GM19035 (cell line): ENCODE data around the gene MLXIPL.
"Not testable (repeated sequence)": the region's sequence is repeated elsewhere in the genome, so short reads cannot be mapped to it uniquely, and the experiment has no call there.

ENCODE experiments used
- ATAC-seq: cut with Tn5 transposase; IDR thresholded peaks from one replicate; pipeline ENCODE4 v1.9.1; 2021; ENCODE audit not compliant: unreplicated experiment

The MLXIPL gene

GRCh38 chr7:73646785-73647724 is 22.7 kb upstream of the MLXIPL start:
- ATAC-seq = no peak

DNA sequence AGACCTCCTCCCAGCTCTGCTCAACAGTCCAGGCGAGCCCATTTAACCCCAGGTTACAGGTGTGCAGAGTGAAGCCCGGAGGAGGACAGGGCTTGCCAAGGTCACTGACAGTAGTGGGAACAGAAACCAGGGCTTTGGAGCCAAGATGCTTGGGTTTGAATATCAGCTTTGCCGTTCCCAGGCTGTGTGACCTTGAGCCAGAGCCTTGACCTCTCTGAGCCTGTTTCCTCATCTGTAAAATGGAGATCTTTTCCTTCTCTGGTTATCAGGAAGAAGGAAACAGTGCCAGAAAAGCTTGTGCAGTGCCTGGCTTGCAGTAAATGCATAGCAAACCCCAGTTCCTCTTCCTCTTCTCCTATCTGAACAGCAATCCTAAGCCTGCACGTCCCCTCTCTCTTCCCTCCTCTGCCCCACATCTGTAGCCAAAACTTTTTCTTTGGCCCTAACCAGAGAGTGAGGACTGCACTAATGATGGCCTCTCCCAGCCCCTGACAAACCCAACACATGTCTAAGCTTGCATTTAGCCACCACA is 21.4 kb upstream of the MLXIPL start:
- no peak for ATAC-seq

GRCh38 chr7:73644688-73645286 is 20.5 kb upstream of the MLXIPL start:
- no peak for ATAC-seq

GRCh38 chr7:73642834-73643233 is 18.5 kb upstream of the MLXIPL start:
- no peak for ATAC-seq

GRCh38 chr7:73638911-73639310 is 14.6 kb upstream of the MLXIPL start:
- no peak for ATAC-seq

DNA sequence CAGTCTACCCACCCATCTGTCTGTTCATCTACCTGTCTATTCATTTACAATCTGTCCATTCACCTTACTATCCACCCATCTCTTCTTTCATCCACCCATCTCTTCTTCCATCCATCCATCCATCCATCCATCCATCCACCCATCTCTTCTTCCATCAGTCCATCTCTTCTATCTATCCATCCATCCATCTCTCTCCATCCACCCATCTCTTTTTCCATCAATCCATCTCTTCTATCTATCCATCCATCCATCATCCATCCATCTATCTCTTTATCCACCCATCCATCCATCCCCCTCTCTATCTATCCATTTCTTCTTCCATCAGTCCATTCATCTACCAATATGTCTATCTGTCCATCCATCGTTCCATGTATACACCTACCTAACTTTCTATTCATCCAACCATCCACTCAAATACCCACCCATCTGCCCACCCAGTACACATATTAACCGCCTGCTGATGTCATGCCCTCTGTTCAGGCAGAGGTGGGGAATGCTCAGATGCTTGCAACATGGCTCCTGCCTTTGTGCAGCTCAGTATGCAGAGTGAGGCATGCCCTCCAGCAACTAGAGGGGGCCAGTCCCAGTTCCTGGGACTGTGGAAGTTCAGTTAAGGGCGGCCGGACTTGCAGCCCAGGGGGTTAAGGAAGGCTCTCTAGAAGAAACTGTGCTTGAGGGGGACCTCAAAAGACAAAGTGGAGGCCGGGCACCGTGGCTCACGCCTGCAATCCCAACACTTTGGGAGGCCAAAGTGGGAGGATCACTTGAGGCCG is 11.3 kb upstream of the MLXIPL start:
- ATAC-seq = no peak

GRCh38 chr7:73633844-73634243 is 9.5 kb upstream of the MLXIPL start:
- ATAC-seq = no peak

GRCh38 chr7:73633323-73633722 is 9.0 kb upstream of the MLXIPL start:
- no peak for ATAC-seq

DNA sequence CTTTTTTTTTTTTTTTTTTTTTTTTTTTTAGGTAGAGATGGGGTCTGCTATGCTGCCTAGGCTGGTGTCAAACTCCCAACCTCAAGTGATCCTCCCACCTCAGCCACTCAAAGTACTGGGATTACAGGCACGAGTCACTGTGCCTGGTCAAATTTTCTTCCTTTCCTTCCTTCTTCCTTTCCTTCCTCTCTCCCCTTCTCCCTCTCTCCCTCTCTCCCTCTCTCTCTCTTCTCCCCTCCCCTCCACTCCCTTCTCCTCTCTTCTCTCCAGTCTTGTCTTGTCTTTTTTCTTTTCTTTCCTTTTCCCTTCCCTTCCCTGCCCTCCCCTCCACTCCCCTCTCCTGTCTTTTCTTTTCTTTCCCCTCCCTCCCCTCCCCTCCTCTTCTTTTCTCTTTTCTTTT is 7.2 kb upstream of the MLXIPL start:
- ATAC-seq = no peak

DNA sequence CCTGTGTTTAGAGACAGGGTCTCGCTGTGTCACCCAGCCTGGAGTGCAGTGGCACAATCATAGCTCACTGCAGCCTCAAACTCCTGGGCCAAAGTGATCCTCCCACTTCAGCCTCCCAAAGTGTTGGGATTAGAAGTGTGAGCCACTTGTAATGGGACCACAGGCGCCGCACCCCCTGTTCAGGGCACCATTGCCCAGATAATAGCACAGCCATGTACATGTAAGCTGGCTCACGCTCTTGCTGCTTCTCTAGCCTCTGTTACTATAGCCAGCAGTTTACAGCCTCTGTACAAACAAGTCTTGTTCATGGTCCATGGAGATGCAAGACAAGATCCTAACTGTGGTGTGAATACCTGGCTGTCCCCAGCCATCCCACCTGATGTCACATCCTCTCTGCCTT is 4.2 kb upstream of the MLXIPL start:
- ATAC-seq = no peak

DNA sequence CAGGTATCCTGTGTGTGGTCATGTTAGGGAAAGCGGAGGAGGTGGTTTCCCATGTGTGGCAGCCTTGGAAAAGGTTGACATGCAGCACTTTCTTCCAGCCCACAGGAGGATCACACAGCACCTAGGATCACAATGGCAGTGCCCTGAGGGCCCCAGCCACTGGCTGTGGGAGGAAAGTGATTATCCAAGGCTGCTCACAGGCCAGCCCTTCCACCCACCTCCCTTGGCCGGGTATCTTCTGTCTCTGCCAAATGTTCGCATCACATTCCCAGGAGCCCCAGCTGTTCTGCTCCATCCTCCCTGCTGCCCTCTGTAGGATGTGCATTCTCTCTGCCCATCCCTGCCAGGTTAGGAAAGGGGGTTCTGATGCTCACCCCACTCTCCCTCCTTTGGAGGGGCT is 2.5 kb upstream of the MLXIPL start:
- no peak for ATAC-seq

GRCh38 chr7:73625276-73625675 is 954 bp upstream of the MLXIPL start:
- ATAC-seq = no peak

DNA sequence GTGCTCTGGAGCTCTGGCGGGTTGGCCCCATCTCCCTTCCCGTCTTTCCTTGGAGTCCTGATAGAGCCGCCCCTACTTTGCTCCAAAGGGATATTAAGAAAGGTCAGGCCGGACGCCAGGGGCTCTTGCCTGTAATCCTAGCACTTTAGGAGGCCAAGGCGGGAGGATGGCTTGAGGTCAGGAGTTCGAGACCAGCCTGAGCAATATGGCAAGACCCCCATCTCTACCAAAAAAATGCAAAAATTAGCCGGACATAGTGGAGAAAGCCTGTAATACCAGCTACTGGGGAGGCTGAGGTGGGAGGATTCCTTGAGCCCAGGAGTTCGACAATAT is 313 bp upstream of the MLXIPL start:
- ATAC-seq = no peak

- no peak for ATAC-seq
These were observed 1.2 kb downstream of the MLXIPL start for GRCh38 chr7:73622909-73623797.

GRCh38 chr7:73622527-73622908 is 1.8 kb downstream of the MLXIPL start:
- ATAC-seq = no peak

DNA sequence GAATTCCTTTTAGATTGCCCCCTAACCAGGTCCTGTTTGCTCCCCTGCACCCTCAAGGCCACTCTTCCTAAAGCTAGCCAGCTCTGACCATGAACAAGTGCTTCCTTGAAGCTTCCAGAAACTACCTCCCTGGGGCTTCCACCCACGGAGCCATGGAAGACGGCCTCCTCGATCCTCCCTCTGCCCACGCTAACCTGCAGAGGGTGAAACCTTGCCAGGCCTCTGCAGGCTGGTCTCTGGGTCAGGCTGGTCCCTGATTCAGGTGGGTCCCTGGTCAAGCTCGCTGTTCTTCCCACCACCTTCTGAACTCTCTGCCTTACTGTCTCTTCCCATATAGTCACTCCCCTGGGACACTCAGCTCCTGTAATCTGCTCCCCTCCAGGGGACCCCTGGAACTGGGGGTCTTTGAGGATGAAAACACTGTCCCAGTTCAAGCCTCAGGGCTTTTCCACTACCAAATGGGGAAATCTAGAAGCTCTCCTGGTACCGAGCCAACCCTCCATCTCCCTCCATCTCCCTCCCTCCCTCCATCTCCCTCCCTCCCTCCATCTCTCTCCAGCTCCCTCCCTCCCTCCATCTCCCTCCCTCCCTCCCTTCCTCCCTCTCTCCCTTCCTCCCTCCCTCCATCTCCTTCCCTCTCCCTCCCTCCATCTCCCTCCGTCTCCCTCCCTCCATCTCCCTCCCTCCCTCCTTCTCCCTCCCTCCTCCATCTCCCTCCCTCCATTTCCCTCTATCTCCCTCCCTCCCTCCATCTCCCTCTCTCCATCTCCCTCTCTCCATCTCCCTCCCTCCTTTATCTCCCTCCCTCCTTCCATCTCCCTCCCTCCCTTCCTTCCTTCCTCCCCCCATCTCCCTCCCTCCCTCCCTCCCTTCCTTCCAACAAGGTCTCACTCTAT is 2.9 kb downstream of the MLXIPL start:
- ATAC-seq = no peak

DNA sequence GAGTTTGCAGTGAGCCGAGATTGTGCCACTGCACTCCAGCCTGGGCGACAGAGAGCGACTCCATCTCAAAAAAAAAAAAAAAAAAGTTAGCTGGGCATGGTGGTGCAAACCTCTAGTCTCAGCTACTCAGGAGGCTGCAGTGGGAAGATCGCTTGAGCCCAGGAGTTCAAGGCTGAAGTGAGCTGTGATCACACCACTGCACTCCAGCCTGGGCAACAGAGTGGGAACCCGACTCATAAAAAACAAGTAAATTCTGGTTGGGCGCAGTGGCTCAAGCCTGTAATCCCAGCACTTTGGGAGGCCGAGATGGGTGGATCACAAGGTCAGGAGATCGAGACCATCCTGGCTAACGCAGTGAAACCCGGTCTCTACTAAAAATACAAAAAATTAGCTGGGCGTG is 4.9 kb downstream of the MLXIPL start:
- ATAC-seq = not testable (repeated sequence)

GRCh38 chr7:73618538-73618937 is 5.8 kb downstream of the MLXIPL start:
- ATAC-seq = no peak

DNA sequence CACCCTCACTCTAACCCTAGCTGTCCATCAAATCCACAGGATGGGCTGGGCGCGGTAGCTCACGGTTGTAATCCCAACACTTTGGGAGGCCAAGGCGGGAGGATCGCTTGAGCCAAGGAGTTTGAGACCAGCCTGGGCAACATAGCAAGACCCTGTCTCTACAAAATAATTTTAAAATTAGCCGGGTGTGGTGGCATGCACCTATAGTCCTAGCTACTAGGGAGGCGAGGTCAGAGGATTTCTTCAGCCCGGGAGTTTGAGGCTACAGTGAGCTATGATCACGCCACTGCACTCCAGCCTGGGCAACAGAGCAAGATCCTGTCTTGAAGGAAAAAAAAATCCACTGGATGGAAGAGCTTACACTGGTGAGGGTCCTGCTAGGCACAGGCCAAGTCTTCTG is 6.8 kb downstream of the MLXIPL start:
- ATAC-seq = not testable (repeated sequence)

DNA sequence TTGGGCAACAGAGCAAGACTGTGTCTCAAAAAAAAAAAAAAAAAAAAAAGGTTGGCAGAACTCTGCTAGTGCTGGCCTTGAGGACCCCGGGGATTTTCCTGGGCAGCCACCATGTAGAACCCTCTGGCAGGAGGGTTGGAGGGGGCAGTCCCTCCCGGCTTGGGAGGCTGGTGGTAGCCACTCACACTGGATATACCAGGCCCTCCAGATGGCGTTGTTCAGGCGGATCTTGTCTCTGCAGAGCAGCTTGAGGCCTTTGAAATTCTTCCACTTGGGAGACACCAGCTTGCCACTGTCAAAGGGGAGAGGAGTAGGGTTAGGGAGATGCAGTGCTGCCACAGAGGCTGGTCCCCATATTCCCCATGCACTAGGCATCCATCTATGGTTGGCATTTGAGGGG is 8.4 kb downstream of the MLXIPL start:
- no peak for ATAC-seq
